HL-60 (cell line): ENCODE data around the gene UBC.
"Not testable (repeated sequence)": the region's sequence is repeated elsewhere in the genome, so short reads cannot be mapped to it uniquely, and the experiment has no call there.

Experiments
- DNase-seq, 2 experiments: peaks; one replicate each; pipeline ENCODE4 v3.0.0-alpha.2; 2010 to 2020; ENCODE audit warnings: low read depth in 1 of 2, low spot score in 1 of 2
- H3K27ac ChIP-seq: fragments of 250-450 bp; sonication (Bioruptor Pico); replicated peaks from 2 replicates; pipeline ENCODE4 v1.5.1; 2020; ENCODE audit warnings: mild to moderate bottlenecking, moderate library complexity
- H3K27me3 ChIP-seq: fragments of 250-450 bp; sonication (Bioruptor Pico); 2 replicates; pipeline ENCODE4 v1.5.1; 2021; ENCODE audit warnings: mild to moderate bottlenecking, moderate library complexity; ENCODE audit not compliant: insufficient read depth, poor library complexity, severe bottlenecking
- H3K4me3 ChIP-seq: replicated peaks from 2 replicates; pipeline ENCODE4 v1.5.1; 2011; ENCODE audit warnings: mild to moderate bottlenecking, control low read depth, low read length; ENCODE audit not compliant: insufficient read depth
- CTCF ChIP-seq: IDR thresholded peaks from one replicate; pipeline ENCODE4 v1.5.1; 2011; ENCODE audit warnings: low read length, control low read depth, inconsistent platforms; ENCODE audit not compliant: insufficient read depth
- GABPA ChIP-seq: IDR thresholded peaks from 2 replicates; pipeline ENCODE4 v1.6.1; 2012; ENCODE audit warnings: low read depth
- POLR2AphosphoS5 ChIP-seq: IDR thresholded peaks from 2 replicates; pipeline ENCODE4 v1.6.1; 2012; ENCODE audit warnings: low read depth
- REST ChIP-seq: IDR thresholded peaks from 2 replicates; pipeline ENCODE4 v1.6.1; 2012; ENCODE audit warnings: low read depth; ENCODE audit not compliant: insufficient replicate concordance
- SPI1 ChIP-seq: IDR thresholded peaks from 2 replicates; pipeline ENCODE4 v1.6.1; 2012; ENCODE audit warnings: low read depth, mild to moderate bottlenecking, borderline replicate concordance

Gene UBC

GRCh38 chr12:124938108-124938507 lies 23.7 kb upstream of the UBC start:
- 0 out of 2 replicates have a peak, but pooled peaks have one; percentile 3 for TF ChIP-seq SPI1
- TF ChIP-seq CTCF = no peak
- no peak for TF ChIP-seq REST
- Histone ChIP-seq H3K27ac (peak overlapping the region; percentile 78), H3K4me3 (peak overlapping the region; percentile 47), H3K27me3 (no peaks in the 10 kb centered on the region)
- no peak for DNase-seq

- H3K27me3 ChIP-seq, H3K4me3 ChIP-seq, DNase-seq, H3K27ac ChIP-seq: not testable (repeated sequence)
Observed at GRCh38 chr12:124931528-124931927, 17.1 kb upstream of the UBC start.

- Histone ChIP-seq H3K27ac (no peak overlapping the region), H3K4me3 (no peak overlapping the region), H3K27me3 (no peaks in the 10 kb centered on the region)
- TF ChIP-seq GABPA = no peak
- no peak for TF ChIP-seq CTCF
- no peak for TF ChIP-seq POLR2AphosphoS5
- no peak for DNase-seq
Observed at GRCh38 chr12:124930586-124930985, 16.1 kb upstream of the UBC start.

- Histone ChIP-seq H3K27ac (no peak overlapping the region), H3K4me3 (no peak overlapping the region), H3K27me3 (no peaks in the 10 kb centered on the region)
- no peak for DNase-seq
- TF ChIP-seq POLR2AphosphoS5 (no peak), REST (no peak), SPI1 (no peak), GABPA (no peak)
Observed at GRCh38 chr12:124929649-124930419, 15.4 kb upstream of the UBC start.

- no peak for TF ChIP-seq SPI1
- no peak for TF ChIP-seq POLR2AphosphoS5
- TF ChIP-seq GABPA = no peak
- no peak for TF ChIP-seq CTCF
- no peak for DNase-seq
- no peaks in the 10 kb centered on the region for H3K27me3 ChIP-seq
- no peak overlapping the region for H3K4me3 ChIP-seq
- no peak overlapping the region for H3K27ac ChIP-seq
Observed at GRCh38 chr12:124928912-124929530, 14.6 kb upstream of the UBC start.
